Stimulated activated CD8-positive, alpha-beta memory T cell treated with anti-CD3 and anti-CD28 coated beads, Interleukin-2, amount 100 ng/mL, for 1 hour (primary cell): ENCODE results near the gene KMT5C.
A peak's percentile ranks its signal among the peaks of the same experiment; 100 is the strongest.

Experiments
- DNase-seq, 2 donors: peaks; one replicate each; pipeline ENCODE4 v3.0.0-alpha.2; 2020; ENCODE audit warnings: low read depth in 2 of 2

The KMT5C gene

DNA sequence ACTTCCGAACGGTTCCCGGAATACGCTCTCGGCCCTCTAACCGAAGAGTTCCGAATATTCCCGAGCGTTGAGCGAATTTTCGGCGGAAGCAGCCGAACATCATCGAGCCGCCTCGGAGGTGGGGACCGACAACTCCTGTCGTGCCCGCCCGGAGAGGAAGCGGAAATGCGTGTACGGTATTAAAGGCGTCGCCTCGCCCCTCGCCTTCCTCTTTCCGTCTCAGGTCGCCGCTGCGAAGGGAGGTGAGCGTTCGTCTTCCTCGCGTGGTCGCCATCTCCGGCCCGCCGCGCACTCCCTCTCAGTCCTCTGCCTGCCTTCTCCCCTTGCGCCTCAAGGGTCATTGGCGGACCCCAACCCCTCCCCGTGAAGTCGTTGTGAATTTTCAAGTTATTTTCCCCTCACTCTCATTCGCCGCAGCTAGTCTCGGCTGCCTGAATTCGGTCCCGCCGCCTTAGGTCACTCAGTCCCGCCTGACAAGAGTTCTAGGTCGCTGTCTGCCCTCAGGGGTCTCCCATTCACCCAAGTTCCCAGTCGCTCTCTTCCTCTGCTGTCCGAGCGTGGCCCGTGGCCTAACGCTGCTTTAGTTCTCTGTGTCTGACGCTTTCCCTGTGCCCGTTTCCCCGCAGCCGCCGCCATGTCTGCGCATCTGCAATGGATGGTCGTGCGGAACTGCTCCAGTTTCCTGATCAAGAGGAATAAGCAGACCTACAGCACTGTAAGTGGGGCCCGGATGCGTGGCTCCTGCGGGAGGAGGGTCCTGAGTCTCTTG, 46.2 kb downstream of the KMT5C start, which contains the start of gene RPL28:
RPL28 (plus strand) TSS at position 209 of the 769 bp plus-strand sequence; CDS start at position 635, 426 bp downstream.
- peak; percentile 96 for DNase-seq

DNA sequence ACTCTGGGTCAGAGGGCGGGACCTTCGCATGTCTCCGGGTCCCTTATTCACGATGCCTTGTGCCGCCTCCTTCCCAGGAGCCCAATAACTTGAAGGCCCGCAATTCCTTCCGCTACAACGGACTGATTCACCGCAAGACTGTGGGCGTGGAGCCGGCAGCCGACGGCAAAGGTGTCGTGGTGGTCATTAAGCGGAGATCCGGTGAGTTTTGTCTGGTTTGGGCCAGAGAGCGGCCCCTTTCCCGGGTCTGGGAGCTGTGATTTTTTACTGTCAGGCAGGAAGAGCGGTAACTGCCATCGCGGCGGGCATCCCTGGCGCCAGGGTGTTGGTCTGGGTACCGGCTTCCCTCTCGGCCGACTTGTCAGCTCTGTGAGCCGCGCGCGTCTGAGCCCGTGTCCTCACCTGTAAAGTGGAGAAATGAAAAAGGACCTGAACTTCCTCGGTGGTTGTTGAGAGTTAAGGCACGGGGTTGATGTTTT, 46.9 kb downstream of the KMT5C start:
- no peak for DNase-seq

DNA sequence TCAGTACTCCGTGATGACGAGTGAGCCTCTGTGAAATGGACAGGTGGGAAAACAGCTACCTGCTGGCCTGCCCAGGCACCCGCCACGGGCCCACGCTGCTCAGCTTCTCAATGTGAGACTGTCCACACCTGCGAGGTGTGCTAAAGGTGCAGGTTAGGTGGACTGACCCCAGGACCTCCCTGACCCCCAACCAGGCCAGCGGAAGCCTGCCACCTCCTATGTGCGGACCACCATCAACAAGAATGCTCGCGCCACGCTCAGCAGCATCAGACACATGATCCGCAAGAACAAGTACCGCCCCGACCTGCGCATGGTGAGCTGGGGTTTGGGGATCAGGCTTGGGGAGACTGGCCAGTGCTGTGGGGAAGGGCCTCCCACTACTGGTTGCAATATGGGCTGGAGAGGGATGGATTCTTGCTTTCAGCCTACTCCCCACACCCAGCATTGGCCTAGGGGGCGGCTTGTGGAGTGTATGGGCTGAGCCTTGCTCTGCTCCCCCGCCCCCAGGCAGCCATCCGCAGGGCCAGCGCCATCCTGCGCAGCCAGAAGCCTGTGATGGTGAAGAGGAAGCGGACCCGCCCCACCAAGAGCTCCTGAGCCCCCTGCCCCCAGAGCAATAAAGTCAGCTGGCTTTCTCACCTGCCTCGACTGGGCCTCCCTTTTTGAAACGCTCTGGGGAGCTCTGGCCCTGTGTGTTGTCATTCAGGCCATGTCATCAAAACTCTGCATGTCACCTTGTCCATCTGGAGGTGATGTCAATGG, 48.2 kb downstream of the KMT5C start:
- no peak for DNase-seq

DNA sequence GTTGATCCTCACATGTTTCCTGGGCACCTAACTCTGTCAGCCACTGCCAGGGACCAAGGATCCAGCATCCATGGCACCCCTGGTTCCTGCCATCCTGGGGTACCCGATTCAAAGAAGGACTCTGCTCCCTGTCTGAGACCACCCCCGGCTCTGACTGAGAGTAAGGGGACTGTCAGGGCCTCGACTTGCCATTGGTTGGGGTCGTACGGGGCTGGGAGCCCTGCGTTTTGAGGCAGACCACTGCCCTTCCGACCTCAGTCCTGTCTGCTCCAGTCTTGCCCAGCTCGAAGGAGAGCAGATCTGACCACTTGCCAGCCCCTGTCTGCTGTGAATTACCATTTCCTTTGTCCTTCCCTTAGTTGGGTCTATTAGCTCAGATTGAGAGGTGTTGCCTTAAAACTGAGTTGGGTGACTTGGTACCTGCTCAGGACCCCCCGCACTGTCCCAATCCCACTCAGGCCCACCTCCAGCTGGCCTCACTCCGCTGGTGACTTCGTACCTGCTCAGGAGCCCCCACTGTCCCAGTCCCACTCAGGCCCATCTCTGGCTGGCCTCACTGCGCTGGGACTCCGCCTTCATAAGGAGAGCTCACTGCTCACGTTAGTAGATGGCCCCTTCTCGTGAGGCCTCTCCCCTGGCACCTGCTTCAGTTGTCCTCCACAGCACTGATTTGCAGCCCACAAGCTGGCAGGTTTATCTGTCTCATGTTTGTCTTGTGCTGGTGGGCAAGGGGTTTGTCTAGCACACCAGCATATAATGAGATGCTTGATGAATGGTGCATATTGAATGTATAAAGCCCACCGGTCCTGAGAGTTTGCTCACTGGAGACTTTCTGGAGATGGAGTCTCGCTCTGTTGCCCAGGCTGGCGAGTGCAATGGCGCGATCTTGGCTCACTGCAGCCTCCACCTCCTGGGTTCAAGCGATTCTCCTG, 50.0 kb downstream of the KMT5C start:
- no peak for DNase-seq

DNA sequence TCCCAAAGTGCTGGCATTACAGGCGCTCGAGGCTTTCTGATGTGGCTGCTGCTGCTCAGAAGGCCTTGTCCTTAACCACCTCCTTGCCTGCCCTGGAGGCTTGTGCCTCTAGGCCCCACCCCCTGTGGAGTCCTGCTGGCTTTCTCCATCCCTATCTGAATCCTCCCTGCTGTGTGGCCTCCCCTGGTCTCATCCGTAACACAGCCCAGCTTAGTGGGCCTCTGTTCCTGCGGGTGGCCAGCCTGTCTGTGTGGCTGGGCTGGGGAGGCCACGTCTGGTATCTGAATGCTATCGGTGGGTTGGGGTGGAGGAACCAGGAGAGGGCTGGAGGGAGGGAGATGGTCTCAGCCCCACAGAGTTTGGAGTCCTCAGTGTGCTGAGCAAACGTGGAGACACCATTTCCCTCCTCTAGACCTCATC, 50.8 kb downstream of the KMT5C start:
- DNase-seq: no peak

DNA sequence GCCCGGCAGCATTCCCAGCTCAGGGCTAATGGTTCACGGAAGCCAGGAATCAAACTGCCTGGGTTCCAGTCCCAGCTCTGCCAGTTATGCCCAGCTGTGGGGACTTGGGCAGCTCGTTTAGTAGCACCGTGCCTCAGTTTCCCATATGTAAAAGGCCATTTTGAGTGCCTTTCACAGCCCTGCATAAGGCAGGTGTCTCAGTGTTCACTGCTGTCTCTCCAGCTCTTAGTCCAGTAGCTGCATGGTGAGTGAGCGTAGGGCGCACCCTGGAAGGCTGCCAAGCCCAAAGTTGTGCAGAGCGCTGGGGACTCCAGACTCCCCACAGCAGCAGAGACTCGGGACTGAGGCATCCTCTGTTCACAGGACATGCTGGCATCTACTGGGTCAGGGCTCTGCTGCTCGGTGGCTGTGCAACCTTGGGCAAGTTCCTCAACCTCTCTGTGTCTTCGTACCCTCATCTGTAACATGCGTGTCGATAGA, 51.6 kb downstream of the KMT5C start:
- no peak for DNase-seq

DNA sequence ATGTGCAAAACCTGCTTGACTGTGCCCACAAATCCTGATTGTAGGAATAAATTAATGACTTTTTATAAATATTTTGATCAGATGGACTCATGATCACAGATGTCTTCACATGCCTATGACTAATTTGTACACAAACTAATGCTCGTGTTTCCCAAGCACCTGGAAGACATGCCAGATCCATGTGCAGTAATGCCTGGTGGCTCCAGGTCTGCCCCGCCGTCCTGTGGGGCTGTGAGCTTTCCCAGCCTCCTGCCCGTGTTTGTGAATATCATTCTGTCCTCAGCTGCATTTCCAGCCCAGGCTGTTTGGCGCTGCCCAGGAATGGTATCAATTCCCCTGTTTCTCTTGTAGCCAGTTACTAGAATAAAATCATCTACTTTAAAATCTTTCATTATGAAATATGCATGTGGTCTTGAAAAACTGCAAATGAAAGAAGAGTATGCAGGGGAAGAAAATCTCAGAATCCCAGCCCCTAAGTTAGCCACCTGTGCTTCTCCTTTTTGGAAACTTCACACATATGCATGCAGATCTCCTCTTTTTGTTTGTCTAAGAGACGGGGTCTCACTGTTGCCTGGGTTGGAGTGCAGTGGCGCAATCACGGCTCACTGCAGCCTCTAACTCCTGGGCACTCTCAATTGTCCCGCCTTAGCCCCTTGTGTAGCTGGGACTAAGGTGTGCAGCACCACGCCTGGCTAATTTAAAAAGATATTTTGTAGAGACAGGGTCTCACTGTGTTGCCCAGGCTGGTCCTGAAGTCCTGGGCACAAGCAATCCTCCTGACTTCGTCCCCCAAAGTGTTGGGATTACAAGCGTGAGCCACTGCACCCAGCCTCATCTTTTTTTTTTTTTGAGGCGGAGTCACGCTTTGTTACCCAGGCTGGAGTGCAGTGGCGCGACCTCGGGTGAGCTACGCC, 52.3 kb downstream of the KMT5C start:
- DNase-seq: no peak

DNA sequence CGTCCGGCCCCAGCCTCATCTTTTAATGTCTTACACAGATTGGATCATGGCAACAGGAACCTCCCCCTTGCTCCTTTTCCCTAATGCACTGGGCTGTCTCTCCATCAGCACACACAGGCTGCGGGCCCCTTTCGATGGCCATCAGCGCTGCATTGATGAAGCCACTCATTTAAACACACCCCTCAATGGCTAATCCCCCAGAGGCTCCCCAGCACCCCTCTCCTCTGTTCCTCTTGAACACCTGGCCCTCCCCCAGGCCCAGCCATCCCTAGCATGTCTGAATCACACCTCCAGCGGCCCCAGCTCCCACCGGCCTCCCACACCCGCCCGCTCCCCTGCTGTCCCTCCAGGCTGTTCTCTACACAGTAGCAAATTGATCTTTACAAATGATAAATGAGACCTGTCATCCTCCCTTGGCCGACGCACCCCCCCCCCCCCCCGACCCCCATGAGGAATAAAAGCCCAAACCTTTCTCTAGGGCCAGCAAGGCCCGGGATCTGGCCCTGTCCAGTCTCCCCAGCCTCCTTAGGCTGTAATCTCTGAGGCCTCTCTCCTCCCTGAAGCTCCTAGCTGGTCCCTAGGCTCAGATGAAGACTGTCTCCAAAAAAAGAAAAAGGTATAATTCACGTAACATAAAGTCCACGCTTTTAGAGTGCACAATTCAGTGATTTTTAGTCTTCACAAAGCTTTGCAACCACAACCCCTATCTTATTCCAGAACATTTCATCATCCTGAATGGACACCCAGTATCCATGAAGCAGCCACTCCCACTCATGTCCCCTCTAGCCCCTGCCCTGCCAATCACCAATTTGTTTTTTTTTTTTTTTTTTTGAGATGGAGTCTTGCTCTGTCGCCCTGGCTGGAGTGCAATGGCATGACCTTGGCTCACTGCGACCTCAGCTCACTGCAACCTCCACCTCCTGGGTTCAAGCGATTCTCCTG, 53.4 kb downstream of the KMT5C start:
- no peak for DNase-seq
